Ovary (tissue), 9 donors: ENCODE results near the gene PTPRA. TPM values are rescaled to one million over a fixed set of nuclear protein-coding genes. Genes with fewer than 3 reads are reported as not detected.

ENCODE experiments used
- DNase-seq, 5 donors: peaks; one replicate each; pipeline ENCODE4 v3.0.0-alpha.2; 2019 to 2020
- H3K27ac ChIP-seq, 2 donors: fragments of 200-600 bp; one replicate each; pipeline versions ENCODE4 v1.5.1 to v1.8.0; 2019 to 2022
- H3K27me3 ChIP-seq: fragments of 200-600 bp; one replicate; pipeline ENCODE4 v1.8.0; 2022
- H3K36me3 ChIP-seq: fragments of 200-600 bp; sonication (generic); one replicate; pipeline ENCODE4 v1.5.1; 2019
- H3K4me1 ChIP-seq: one replicate; pipeline ENCODE4 v1.8.1; 2013; ENCODE audit warnings: mild to moderate bottlenecking, moderate library complexity; ENCODE audit not compliant: insufficient read depth
- H3K4me3 ChIP-seq: fragments of 200-600 bp; sonication (generic); one replicate; pipeline ENCODE4 v1.5.1; 2017
- H3K9me3 ChIP-seq, 2 donors: fragments of 200-600 bp in 1 of 2; sonication (generic) in 1 of 2; one replicate each; pipeline versions ENCODE4 v1.5.1 to v1.8.1; 2013 to 2019; ENCODE audit warnings: mild to moderate bottlenecking in 1 of 2, moderate library complexity in 1 of 2
- CTCF ChIP-seq, 3 donors: fragments of 450-650 bp in 2 of 3; fragments of 200-600 bp in 1 of 3; IDR thresholded peaks; one replicate each; pipeline versions ENCODE4 v1.5.1 to v1.8.0; 2016 to 2022; ENCODE audit warnings: antibody characterized with exemption in 3 of 3, mild to moderate bottlenecking in 1 of 3
- EP300 ChIP-seq: sonication (generic); formaldehyde crosslinking; IDR thresholded peaks from one replicate; pipeline ENCODE4 v1.6.1; 2017; ENCODE audit warnings: antibody characterized with exemption
- POLR2A ChIP-seq: fragments of 450-650 bp; IDR thresholded peaks from one replicate; pipeline ENCODE4 v1.6.1; 2017; ENCODE audit warnings: antibody characterized with exemption, mild to moderate bottlenecking, moderate library complexity
- WGBS, 3 donors: extraction: QIAGEN DNeasy Blood & Tissue Kit in 1 of 3; methylation state at CpG; one replicate each; pipeline versions ENCODE4 v1.1.5 to v1.1.7; 2013 to 2017; 5-methylcytosine and 5-hydroxymethylcytosine counted together
- intact Hi-C, 4 donors: fragments of 100-400 bp; cut with DNase I; formaldehyde crosslinking; loops; one replicate each; pipeline versions ENCODE4 v1.11.0 to v1.15.1; 2022 to 2023
- polyA plus RNA-seq, 2 donors: library from polyadenylated mRNA; stranded (reverse); fragments of 200-250 nt in 1 of 2; fragments of 350-450 nt in 1 of 2; fragmentation: Illumina TruSeq in 1 of 2; extraction: RNeasy Lipid Tissue Mini Kit (QIAGEN cat#74804) in 1 of 2; gene quantifications; one replicate each; pipeline ENCODE4 v1.2.3, GENCODE V29; 2013 to 2014
- total RNA-seq, 7 donors: library from RNA; depleted of rRNA in 2 of 7; stranded (reverse); fragments of >200 nt in 2 of 7; fragmentation: NEBNext Ultra II Directional in 3 of 7; extraction: Animal tissue kit (Norgen Biotek cat#: 25700) in 3 of 7; gene quantifications; one replicate each; pipeline versions ENCODE4 v1.1.0 to v1.2.4, GENCODE V29; 2016 to 2023
- donor health status: DM: no; HTN: no; CAD: no; lungs with moderate emphysema.
- donor health status: DM: no; HTN: no; CAD: no.
- donor health status: Bipolar disorder and iron deficiency.
- donor health status: DM: yes; HTN: yes; CAD: no.
- donor health status: DM: no; HTN: no; CAD: no.
- donor health status: DM: yes; HTN: yes; CAD: no.

Gene PTPRA
- total and polyA plus RNA-seq, 9 donors = 40.7 to 178 (median 71.8) TPM

GRCh38 chr20:3038454-3038853 is 165.2 kb downstream of the PTPRA start:
- no peak for DNase-seq
- no peaks in the 10 kb centered on the region for H3K36me3 ChIP-seq

GRCh38 chr20:3039426-3039825 is 166.1 kb downstream of the PTPRA start:
- peaks cover 13% of the 10 kb centered on the region for H3K4me1 ChIP-seq
- no peak for DNase-seq
- intact Hi-C loops = no loop called here
- no peak overlapping the region for H3K4me3 ChIP-seq
- H3K9me3 ChIP-seq = no peaks in the 10 kb centered on the region
- TF ChIP-seq EP300 (no peak), CTCF (IDR thresholded peaks at IDR 0.05) (no peak), POLR2A (no peak)
- no peak overlapping the region for H3K27ac ChIP-seq
- H3K27me3 ChIP-seq = no peaks in the 10 kb centered on the region
- WGBS, 3 donors = 87 to 89% (median 88%) methylated on average over 4 of the region's 4 CpGs
- no peaks in the 10 kb centered on the region for H3K36me3 ChIP-seq

More at GRCh38 chr20:3038454-3038853, 165.2 kb downstream of the PTPRA start:
- WGBS, 3 donors = 65 to 72% (median 71%) methylated on average over 5 of the region's 5 CpGs
- Histone ChIP-seq H3K9me3 (no peaks in the 10 kb centered on the region), H3K27me3 (no peaks in the 10 kb centered on the region), H3K4me3 (no peak overlapping the region), H3K4me1 (peaks cover 13% of the 10 kb centered on the region), H3K27ac (no peak overlapping the region)
- TF ChIP-seq POLR2A (no peak), CTCF (IDR thresholded peaks at IDR 0.05) (no peak), EP300 (no peak)
- intact Hi-C loops = no loop called here

- no peak for DNase-seq
- no peak overlapping the region for H3K4me3 ChIP-seq
- TF ChIP-seq POLR2A (no peak), EP300 (no peak), CTCF (IDR thresholded peaks at IDR 0.05) (no peak)
- WGBS, 3 donors = 86 to 93% (median 90%) methylated on average over 8 of the region's 8 CpGs
- H3K9me3 ChIP-seq = no peaks in the 10 kb centered on the region
- H3K27ac ChIP-seq = no peak overlapping the region
- intact Hi-C loops = no loop called here
- H3K4me1 ChIP-seq = peaks cover 14% of the 10 kb centered on the region
- H3K36me3 ChIP-seq = no peaks in the 10 kb centered on the region
- no peaks in the 10 kb centered on the region for H3K27me3 ChIP-seq
These were observed 166.8 kb downstream of the PTPRA start for GRCh38 chr20:3040086-3040485.

GRCh38 chr20:3041854-3042409 is 168.7 kb downstream of the PTPRA start:
- Histone ChIP-seq H3K36me3 (no peaks in the 10 kb centered on the region), H3K4me3 (no peak overlapping the region), H3K4me1 (peaks cover 16% of the 10 kb centered on the region), H3K27ac (peak overlapping the region; percentile 32 to 95), H3K9me3 (no peaks in the 10 kb centered on the region), H3K27me3 (no peaks in the 10 kb centered on the region)
- peak in 3 of 5 donors; percentile 25 to 44 (median 40) for DNase-seq
- TF ChIP-seq POLR2A = no peak
- TF ChIP-seq CTCF (IDR thresholded peaks at IDR 0.05) = no peak
- TF ChIP-seq EP300 = no peak
- intact Hi-C loops = no loop called here
- WGBS, 3 donors = 6 to 21% (median 15%) methylated on average over 10 of the region's 10 CpGs
